HepG2 (cell line): Measurements from ENCODE around the gene MUC21. TPM values are rescaled to one million over a fixed set of nuclear protein-coding genes. Genes with fewer than 3 reads are reported as not detected.

Experiments used
- ATAC-seq: fragments of 200-7000 bp; cut with Tn5 transposase; 3 replicates; pipeline ENCODE4 v1.9.1; 2020; ENCODE audit warnings: mild to moderate bottlenecking, moderate library complexity
- BruUV-seq: library from RNA; stranded (reverse); fragments of 400-500 nt; replicated peaks from 2 replicates; lab custom pipeline; 2021; lab: Mats Ljungman, UMichigan
- CTCF ChIA-PET: fragments of 300-600 bp; formaldehyde crosslinking; extraction: SDS; loops from one replicate; lab custom pipeline; 2021; ENCODE audit warnings: low total read pairs, inconsistent platforms, low intra/inter-chr PET ratio; lab: Yijun Ruan, JAX
- POLR2A ChIA-PET: fragments of 350-600 bp; sonication (Branson Sonifier 250); formaldehyde crosslinking; loops from one replicate; lab custom pipeline; 2020; ENCODE audit warnings: antibody characterized with exemption, inconsistent platforms; lab: Yijun Ruan, JAX
- DNase-seq: peaks from one replicate; pipeline ENCODE4 v3.0.0-alpha.2; 2015; ENCODE audit warnings: low spot score
- FAIRE-seq: peaks from 3 replicates; lab custom pipeline; 2011; peaks lifted over from hg19 to GRCh38; lab: Jason Lieb, UNC
- H2AFZ ChIP-seq: one replicate; pipeline ENCODE4 v1.6.1; 2011; ENCODE audit warnings: low read length, inconsistent platforms
- H3K27ac ChIP-seq: fragments of 300-600 bp; 3 replicates; pipeline ENCODE4 v1.8.0; 2011; ENCODE audit warnings: mixed run types, mild to moderate bottlenecking, mixed read lengths, low read length, inconsistent platforms; ENCODE audit not compliant: insufficient read depth; ENCODE audit errors: extremely low read length
- H3K27me3 ChIP-seq, 2 experiments: fragments of 200-600 bp in 1 of 2; 2 replicates in 1 of 2; 3 replicates in 1 of 2; pipeline versions ENCODE4 v1.6.0 to v1.8.0; 2011; ENCODE audit warnings: low read length in 2 of 2, mild to moderate bottlenecking in 2 of 2, moderate library complexity in 2 of 2, inconsistent platforms in 1 of 2; ENCODE audit not compliant: insufficient read depth in 2 of 2, control insufficient read depth in 1 of 2
- H3K36me3 ChIP-seq, 2 experiments: fragments of 200-600 bp in 1 of 2; replicated peaks in 1 of 2; 2 replicates in 1 of 2; 3 replicates in 1 of 2; pipeline versions ENCODE4 v1.5.1 to v1.8.0; 2011; ENCODE audit warnings: low read length in 2 of 2, inconsistent platforms in 1 of 2; ENCODE audit not compliant: insufficient read depth in 2 of 2, control insufficient read depth in 1 of 2
- H3K4me1 ChIP-seq: 2 replicates; pipeline ENCODE4 v1.5.1; 2012; ENCODE audit warnings: low read length, inconsistent platforms; ENCODE audit not compliant: insufficient read depth
- H3K4me2 ChIP-seq: 2 replicates; pipeline ENCODE4 v1.6.0; 2011; ENCODE audit warnings: low read depth, low read length, inconsistent platforms
- H3K4me3 ChIP-seq, 3 experiments: fragments of 200-600 bp in 1 of 3; sonication (generic), shearing (Covaris generic) in 1 of 3; replicated peaks in 1 of 3; 2 replicates each; pipeline ENCODE4 v1.5.1; 2011 to 2016; ENCODE audit warnings: low read length in 3 of 3, inconsistent platforms in 2 of 3, low read depth in 2 of 3, mild to moderate bottlenecking in 2 of 3, control low read depth in 1 of 3, mixed read lengths in 1 of 3; ENCODE audit not compliant: insufficient read depth in 1 of 3
- H3K79me2 ChIP-seq: one replicate; pipeline ENCODE4 v1.6.1; 2011; ENCODE audit warnings: low read length, inconsistent platforms; ENCODE audit not compliant: insufficient read depth
- H3K9ac ChIP-seq: 2 replicates; pipeline ENCODE4 v1.6.0; 2011; ENCODE audit warnings: mild to moderate bottlenecking, low read depth, low read length, inconsistent platforms; ENCODE audit not compliant: insufficient read depth
- H3K9me3 ChIP-seq: 2 replicates; pipeline ENCODE4 v1.5.1; 2012; ENCODE audit warnings: mild to moderate bottlenecking, low read length
- H4K20me1 ChIP-seq: 2 replicates; pipeline ENCODE4 v1.6.0; 2011; ENCODE audit warnings: inconsistent platforms, mild to moderate bottlenecking, low read length, moderate library complexity; ENCODE audit not compliant: insufficient read depth
- AGO1 ChIP-seq: fragments of 200-400 bp; formaldehyde crosslinking; IDR thresholded peaks from 2 replicates; pipeline ENCODE4 v1.6.1; 2017; ENCODE audit warnings: mild to moderate bottlenecking, low read depth, low read length, moderate library complexity; ENCODE audit not compliant: poor library complexity, severe bottlenecking
- GRHL1 ChIP-seq: sonication (generic); formaldehyde crosslinking; conservative IDR thresholded peaks from 2 replicates; pipeline ENCODE4 v1.8.0; 2022; ENCODE audit warnings: missing genetic modification reagents
- NCOA2 ChIP-seq: sonication (generic); formaldehyde crosslinking; IDR thresholded peaks from 2 replicates; pipeline ENCODE4 v1.8.0; 2022; ENCODE audit warnings: inconsistent platforms
- PRDM4 ChIP-seq: sonication (generic); formaldehyde crosslinking; IDR thresholded peaks from 2 replicates; pipeline ENCODE4 v1.9.0; 2021; ENCODE audit warnings: missing genetic modification reagents, borderline replicate concordance
- ZIK1 ChIP-seq: sonication (generic); formaldehyde crosslinking; IDR thresholded peaks from 2 replicates; pipeline ENCODE4 v1.5.0; 2020; ENCODE audit warnings: mild to moderate bottlenecking, low read depth, missing genetic modification reagents, borderline replicate concordance
- ZNF44 ChIP-seq: sonication (generic); formaldehyde crosslinking; IDR thresholded peaks from 2 replicates; pipeline ENCODE4 v1.5.1; 2020; ENCODE audit warnings: mild to moderate bottlenecking, missing genetic modification reagents
- ZNF670 ChIP-seq: sonication (generic); formaldehyde crosslinking; IDR thresholded peaks from 2 replicates; pipeline ENCODE4 v1.8.0; 2022; ENCODE audit warnings: mild to moderate bottlenecking, missing genetic modification reagents, borderline replicate concordance
- WGBS: methylation state at CpG from one replicate; pipeline ENCODE4 v1.1.6; 2017; ENCODE audit warnings: low lambda C conversion rate; 5-methylcytosine and 5-hydroxymethylcytosine counted together
- in situ Hi-C: cut with HindIII; loops from 2 replicates; pipeline ENCODE4 v1.10.0; 2017; ENCODE audit warnings: low pct_unique_long_range_greater_than_20kb; ENCODE audit not compliant: extremely low pct_ligation_motif_present
- intact Hi-C: fragments of 100-400 bp; cut with micrococcal nuclease; formaldehyde crosslinking; loops from one replicate; pipeline ENCODE4 v1.10.0; 2022; ENCODE audit not compliant: unreplicated experiment
- polyA plus RNA-seq, 8 experiments: library from polyadenylated mRNA; depleted of rRNA in 3 of 8; stranded (reverse) in 7 of 8; unstranded in 1 of 8; fragments of >200 nt; fragmentation: Illumina TruSeq in 4 of 8; extraction: Trizol in 4 of 8; gene quantifications; 2 replicates each; pipeline versions ENCODE4 v1.2.1 to v1.2.3, GENCODE V29; 2011 to 2016; ENCODE audit warnings: low read depth in 4 of 8, missing spikeins in 1 of 8, mixed read lengths in 1 of 8; ENCODE audit not compliant: insufficient read depth in 1 of 8
- total RNA-seq, 5 experiments: library from RNA; depleted of rRNA; stranded (reverse); fragments of >200 nt; fragmentation: Illumina TruSeq; extraction: Trizol; gene quantifications; 2 replicates each; pipeline ENCODE4 v1.2.3, GENCODE V29; 2016; ENCODE audit warnings: low read depth in 1 of 5
- TF ChIP-seq, protein P1 (sequence below): sonication (generic); formaldehyde crosslinking; IDR thresholded peaks from 2 replicates; pipeline ENCODE4 v1.4.0; 2020; ENCODE audit warnings: mild to moderate bottlenecking, missing genetic modification reagents

MUC21 gene
- total and polyA plus RNA-seq, 2 of the 13 experiments (the other 11 are each of a cell fraction or from before 2014, with no cell fraction given): not detected

GRCh38 chr6:30939473-30939872 lies 44.0 kb upstream of the MUC21 start:
- FAIRE-seq (no peak), ATAC-seq (no peak), DNase-seq (no peak)
- in situ Hi-C loops (no loop called here), intact Hi-C loops (no loop called here)
- H3K27me3 ChIP-seq: peaks cover 2 to 34% of the 10 kb centered on the region in 2 experiments; a peak in 4 of 5 replicates
- H3K9ac ChIP-seq: no peak overlapping the region
- no TSS peak for BruUV-seq
- TF ChIP-seq GRHL1 (CRISPR knock-in tag) (no peak), ZNF44 (CRISPR knock-in tag) (no peak), ZNF670 (CRISPR knock-in tag) (no peak), PRDM4 (no peak), AGO1 (no peak), NCOA2 (no peak), ZIK1 (no peak)
- TF ChIP-seq, protein P1, sequence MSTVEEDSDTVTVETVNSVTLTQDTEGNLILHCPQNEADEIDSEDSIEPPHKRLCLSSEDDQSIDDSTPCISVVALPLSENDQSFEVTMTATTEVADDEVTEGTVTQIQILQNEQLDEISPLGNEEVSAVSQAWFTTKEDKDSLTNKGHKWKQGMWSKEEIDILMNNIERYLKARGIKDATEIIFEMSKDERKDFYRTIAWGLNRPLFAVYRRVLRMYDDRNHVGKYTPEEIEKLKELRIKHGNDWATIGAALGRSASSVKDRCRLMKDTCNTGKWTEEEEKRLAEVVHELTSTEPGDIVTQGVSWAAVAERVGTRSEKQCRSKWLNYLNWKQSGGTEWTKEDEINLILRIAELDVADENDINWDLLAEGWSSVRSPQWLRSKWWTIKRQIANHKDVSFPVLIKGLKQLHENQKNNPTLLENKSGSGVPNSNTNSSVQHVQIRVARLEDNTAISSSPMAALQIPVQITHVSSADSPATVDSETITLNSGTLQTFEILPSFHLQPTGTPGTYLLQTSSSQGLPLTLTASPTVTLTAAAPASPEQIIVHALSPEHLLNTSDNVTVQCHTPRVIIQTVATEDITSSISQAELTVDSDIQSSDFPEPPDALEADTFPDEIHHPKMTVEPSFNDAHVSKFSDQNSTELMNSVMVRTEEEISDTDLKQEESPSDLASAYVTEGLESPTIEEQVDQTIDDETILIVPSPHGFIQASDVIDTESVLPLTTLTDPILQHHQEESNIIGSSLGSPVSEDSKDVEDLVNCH: no peak
- H3K4me3 ChIP-seq: no peak overlapping the region
- ChIA-PET CTCF (no interaction called here), POLR2A (no interaction called here)
- H3K9me3 ChIP-seq: no peaks in the 10 kb centered on the region
- peaks cover 18% of the 10 kb centered on the region for H3K4me1 ChIP-seq
- no peak overlapping the region for H3K27ac ChIP-seq
- no peaks in the 10 kb centered on the region for H3K79me2 ChIP-seq
- H4K20me1 ChIP-seq: no peaks in the 10 kb centered on the region
- H3K4me2 ChIP-seq: no peak overlapping the region
- no peaks in the 10 kb centered on the region for H3K36me3 ChIP-seq
- WGBS: 40% methylated on average over 3 of the region's 3 CpGs
- H2AFZ ChIP-seq: no peak overlapping the region
